ENCODE measurements around the gene SMAD6. TPM values are rescaled to one million over a fixed set of nuclear protein-coding genes. Genes with fewer than 3 reads are reported as not detected.

Gene SMAD6
- 16.2 TPM for total RNA-seq

- DNase-seq, result peak; percentile 95
Observed at GRCh38 chr15:66702035-66702786, at the start of gene SMAD6. TSS of gene SMAD6 (plus strand) at chr15:66702236. CDS start at chr15:66703259, 1,023 bp downstream.

GRCh38 chr15:66652806-66653205 lies 49.2 kb upstream of the SMAD6 start:
- DNase-seq, result no peak

- no peak for DNase-seq
Observed at GRCh38 chr15:66653398-66653797, 48.6 kb upstream of the SMAD6 start.

GRCh38 chr15:66653852-66654251 lies 48.2 kb upstream of the SMAD6 start:
- DNase-seq, result no peak

- no peak for DNase-seq
Observed at GRCh38 chr15:66654361-66654738, 47.7 kb upstream of the SMAD6 start.

GRCh38 chr15:66654739-66655375 lies 47.2 kb upstream of the SMAD6 start:
- no peak for DNase-seq

- DNase-seq, result no peak
Observed at GRCh38 chr15:66655511-66655910, 46.5 kb upstream of the SMAD6 start.

GRCh38 chr15:66655997-66656396 lies 46.0 kb upstream of the SMAD6 start:
- DNase-seq, result no peak

- peak; percentile 90 for DNase-seq
Observed at GRCh38 chr15:66657185-66658020, 44.6 kb upstream of the SMAD6 start.

GRCh38 chr15:66658044-66658443 lies 44.0 kb upstream of the SMAD6 start:
- DNase-seq, result peak; percentile 9

GRCh38 chr15:66658855-66659254 lies 43.2 kb upstream of the SMAD6 start:
- DNase-seq, result no peak

- DNase-seq, result no peak
Observed at GRCh38 chr15:66659384-66659783, 42.7 kb upstream of the SMAD6 start.

- DNase-seq, result no peak
Observed at GRCh38 chr15:66661432-66662096, 40.5 kb upstream of the SMAD6 start.

GRCh38 chr15:66662522-66662921 lies 39.5 kb upstream of the SMAD6 start:
- DNase-seq, result no peak

GRCh38 chr15:66663664-66664063 lies 38.4 kb upstream of the SMAD6 start:
- DNase-seq, result no peak

- DNase-seq, result no peak
Observed at GRCh38 chr15:66670175-66670574, 31.9 kb upstream of the SMAD6 start.

- no peak for DNase-seq
Observed at GRCh38 chr15:66670762-66671580, 31.1 kb upstream of the SMAD6 start.

GRCh38 chr15:66672867-66673266 lies 29.2 kb upstream of the SMAD6 start:
- DNase-seq, result no peak

GRCh38 chr15:66673410-66674322 lies 28.4 kb upstream of the SMAD6 start:
- no peak for DNase-seq

- no peak for DNase-seq
Observed at GRCh38 chr15:66674756-66675155, 27.3 kb upstream of the SMAD6 start.

GRCh38 chr15:66675446-66675845 lies 26.6 kb upstream of the SMAD6 start:
- no peak for DNase-seq

All from skin of body (tissue), 2 donors.